WTC11 (cell line): ENCODE data around the gene DEPDC4. TPM values are rescaled to one million over a fixed set of nuclear protein-coding genes. Genes with fewer than 3 reads are reported as not detected.

Experiments used
- ATAC-seq: fragments of 200-7000 bp; cut with Tn5 transposase; 2 replicates; pipeline ENCODE4 v1.10.0; 2021; ENCODE audit warnings: mild to moderate bottlenecking, moderate library complexity
- CTCF ChIA-PET: fragments of 300-600 bp; sonication (Branson Sonifier 250); formaldehyde crosslinking; loops from one replicate; lab custom pipeline; 2021; ENCODE audit warnings: antibody characterized with exemption; lab: Charles Lee
- POLR2A ChIA-PET: fragments of 350-600 bp; sonication (Branson Sonifier 250); formaldehyde crosslinking; loops from one replicate; lab custom pipeline; 2021; ENCODE audit warnings: antibody characterized with exemption; lab: Charles Lee
- DNase-seq: peaks from one replicate; pipeline ENCODE4 v3.0.0; 2021; ENCODE audit warnings: low spot score
- H3K27ac Mint-ChIP-seq: 2 replicates; pipeline ENCODE4 v1.8.0; 2021; ENCODE audit warnings: mixed read lengths
- H3K27me3 Mint-ChIP-seq: 2 replicates; pipeline ENCODE4 v1.8.0; 2021; ENCODE audit warnings: low read depth, mild to moderate bottlenecking, moderate library complexity, mixed read lengths
- H3K36me3 Mint-ChIP-seq: 2 replicates; pipeline ENCODE4 v1.8.0; 2021; ENCODE audit warnings: mixed read lengths
- H3K4me1 Mint-ChIP-seq: 2 replicates; pipeline ENCODE4 v1.8.0; 2022; ENCODE audit warnings: mixed read lengths
- H3K4me3 Mint-ChIP-seq: 2 replicates; pipeline ENCODE4 v1.8.0; 2021; ENCODE audit warnings: mild to moderate bottlenecking, moderate library complexity, mixed read lengths
- H3K9me3 Mint-ChIP-seq: 2 replicates; pipeline ENCODE4 v1.8.0; 2021; ENCODE audit warnings: mixed read lengths
- AR ChIP-seq: fragments of 250-450 bp; sonication (Bioruptor Pico); IDR thresholded peaks from 2 replicates; pipeline ENCODE4 v1.9.0; 2021; ENCODE audit warnings: mild to moderate bottlenecking
- CBFB ChIP-seq: sonication (generic); formaldehyde crosslinking; IDR thresholded peaks from 2 replicates; pipeline ENCODE4 v1.8.1; 2022; ENCODE audit warnings: mild to moderate bottlenecking, low read depth, missing genetic modification reagents
- CDX4 ChIP-seq: fragments of 250-450 bp; sonication (Bioruptor Pico); IDR thresholded peaks from 2 replicates; pipeline ENCODE4 v1.9.0; 2021; ENCODE audit warnings: moderate library complexity, mild to moderate bottlenecking, inconsistent platforms, borderline replicate concordance
- ETV6 ChIP-seq: sonication (generic); formaldehyde crosslinking; IDR thresholded peaks from 2 replicates; pipeline ENCODE4 v1.8.1; 2022; ENCODE audit warnings: mild to moderate bottlenecking, missing genetic modification reagents
- FOXJ3 ChIP-seq: sonication (generic); formaldehyde crosslinking; IDR thresholded peaks from 2 replicates; pipeline ENCODE4 v1.9.0; 2021; ENCODE audit warnings: missing genetic modification reagents, mild to moderate bottlenecking, borderline replicate concordance
- GTF2I ChIP-seq: fragments of 250-450 bp; sonication (Bioruptor Pico); conservative IDR thresholded peaks from 2 replicates; pipeline ENCODE4 v1.4.0; 2021; ENCODE audit warnings: mild to moderate bottlenecking
- HMGXB4 ChIP-seq: sonication (generic); formaldehyde crosslinking; IDR thresholded peaks from 2 replicates; pipeline ENCODE4 v1.8.1; 2023; ENCODE audit warnings: mild to moderate bottlenecking, moderate library complexity, missing genetic modification reagents
- MYBL2 ChIP-seq: sonication (generic); formaldehyde crosslinking; IDR thresholded peaks from 2 replicates; pipeline ENCODE4 v1.8.1; 2023; ENCODE audit warnings: mild to moderate bottlenecking, moderate library complexity, missing genetic modification reagents
- NFATC4 ChIP-seq: fragments of 250-450 bp; sonication (Bioruptor Pico); IDR thresholded peaks from 2 replicates; pipeline ENCODE4 v1.9.0; 2021; ENCODE audit warnings: mild to moderate bottlenecking
- PREB ChIP-seq: sonication (generic); formaldehyde crosslinking; IDR thresholded peaks from 2 replicates; pipeline ENCODE4 v1.8.1; 2022; ENCODE audit warnings: mild to moderate bottlenecking, missing genetic modification reagents, moderate library complexity, borderline replicate concordance
- SMAD3 ChIP-seq: sonication (generic); formaldehyde crosslinking; IDR thresholded peaks from 2 replicates; pipeline ENCODE4 v1.8.0; 2022; ENCODE audit warnings: missing genetic modification reagents, mild to moderate bottlenecking, borderline replicate concordance
- ZNF671 ChIP-seq: fragments of 250-450 bp; sonication (Bioruptor Pico); IDR thresholded peaks from 2 replicates; pipeline ENCODE4 v1.8.0; 2021; ENCODE audit warnings: mild to moderate bottlenecking
- ZSCAN18 ChIP-seq: fragments of 250-450 bp; sonication (Bioruptor Pico); IDR thresholded peaks from 2 replicates; pipeline ENCODE4 v2.1.2; 2022; ENCODE audit warnings: mild to moderate bottlenecking, moderate library complexity
- total RNA-seq: library from RNA; stranded (reverse); gene quantifications from 3 replicates; pipeline ENCODE4 v1.2.3, GENCODE V29; 2021

The DEPDC4 gene
- total RNA-seq, 1 experiment from 2014 or later = 5.5 TPM

- H3K27me3 Mint-ChIP-seq = no peaks in the 10 kb centered on the region
- H3K4me3 Mint-ChIP-seq = peak overlapping the region; percentile 98
- ChIA-PET CTCF (no interaction called here), POLR2A (no interaction called here)
- no peak for ATAC-seq
- H3K27ac Mint-ChIP-seq = peak overlapping the region; percentile 33
- H3K36me3 Mint-ChIP-seq = no peaks in the 10 kb centered on the region
- H3K4me1 Mint-ChIP-seq = peaks cover 22% of the 10 kb centered on the region
- DNase-seq = no peak
- TF ChIP-seq NFATC4 (no peak), ETV6 (no peak), FOXJ3 (CRISPR knock-in tag) (no peak)
- TF ChIP-seq, all 79 proteins: peak for 0
- H3K9me3 Mint-ChIP-seq = no peaks in the 10 kb centered on the region
Measured at GRCh38 chr12:100268835-100269564, 2.1 kb upstream of the DEPDC4 start.

- ChIA-PET POLR2A (interaction anchor here (0.9 to 2.5 kb wide), 4 partner anchors 9 to 287 kb away, joined by 3 to 10 read pairs (median 4); partner anchors contain the start of gene ACTR6), CTCF (interaction anchor here (0.6 to 2.2 kb wide), 8 partner anchors 11 to 305 kb away, joined by 4 to 9 read pairs (median 4); partner anchors contain the start of genes ACTR6 and GAS2L3)
- peak overlapping the region; percentile 98 for H3K4me3 Mint-ChIP-seq
- no peaks in the 10 kb centered on the region for H3K27me3 Mint-ChIP-seq
- H3K9me3 Mint-ChIP-seq = no peaks in the 10 kb centered on the region
- no peak for TF ChIP-seq ZSCAN18 (CRISPR knock-in tag)
- TF ChIP-seq CDX4 = no peak
- no peak for TF ChIP-seq GTF2I (CRISPR knock-in tag)
- TF ChIP-seq PREB (CRISPR knock-in tag) = no peak
- TF ChIP-seq HMGXB4 = no peak
- no peak for TF ChIP-seq CBFB
- TF ChIP-seq FOXJ3 (CRISPR knock-in tag) = no peak
- TF ChIP-seq MYBL2 (CRISPR knock-in tag) = no peak
- TF ChIP-seq SMAD3 (CRISPR knock-in tag) = no peak
- no peak for TF ChIP-seq AR
- no peak for TF ChIP-seq ZNF671 (CRISPR knock-in tag)
- ATAC-seq = peak; percentile 2
- no peak for DNase-seq
- H3K36me3 Mint-ChIP-seq = no peaks in the 10 kb centered on the region
- H3K4me1 Mint-ChIP-seq = peaks cover 20% of the 10 kb centered on the region
- peak overlapping the region; percentile 60 for H3K27ac Mint-ChIP-seq
Measured at GRCh38 chr12:100267603-100268281, 863 bp upstream of the DEPDC4 start.
